IPS-18c (cell line): ENCODE results near the gene STX11.
"Not testable (repeated sequence)": the region's sequence is repeated elsewhere in the genome, so short reads cannot be mapped to it uniquely, and the experiment has no call there.

Experiments used
- H3K4me3 ChIP-seq: 2 replicates; pipeline ENCODE4 v1.7.0; 2013; ENCODE audit warnings: low read depth, mild to moderate bottlenecking, low read length, moderate library complexity; ENCODE audit not compliant: insufficient read depth
- H3K9me3 ChIP-seq: one replicate; pipeline ENCODE4 v1.6.1; 2013; ENCODE audit warnings: mild to moderate bottlenecking, low read length, moderate library complexity; ENCODE audit not compliant: control insufficient read depth, insufficient read depth

The STX11 gene

GRCh38 chr6:144158133-144158532 lies 7.8 kb downstream of the STX11 start:
- Histone ChIP-seq H3K4me3 (no peak overlapping the region), H3K9me3 (no peaks in the 10 kb centered on the region)

DNA sequence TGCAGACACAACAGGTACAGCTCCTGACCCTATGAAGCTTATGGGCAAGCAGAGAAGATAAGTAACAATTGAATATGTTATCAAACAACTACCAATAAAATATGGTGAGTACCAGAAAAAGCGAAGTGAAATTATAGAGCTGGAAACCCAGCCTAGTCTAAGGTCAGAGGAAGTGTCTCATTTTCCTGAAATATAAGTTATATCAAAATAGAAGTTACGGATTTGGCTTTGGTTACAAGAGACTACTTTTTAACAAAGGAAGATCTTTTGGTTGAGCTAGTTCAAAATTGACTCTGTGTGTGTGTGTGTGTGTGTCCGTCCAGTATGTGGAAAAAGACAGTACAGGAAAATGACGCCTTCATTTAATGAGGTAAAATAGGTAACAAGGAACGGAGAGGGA lies 8.9 kb downstream of the STX11 start:
- H3K9me3 ChIP-seq = no peaks in the 10 kb centered on the region

DNA sequence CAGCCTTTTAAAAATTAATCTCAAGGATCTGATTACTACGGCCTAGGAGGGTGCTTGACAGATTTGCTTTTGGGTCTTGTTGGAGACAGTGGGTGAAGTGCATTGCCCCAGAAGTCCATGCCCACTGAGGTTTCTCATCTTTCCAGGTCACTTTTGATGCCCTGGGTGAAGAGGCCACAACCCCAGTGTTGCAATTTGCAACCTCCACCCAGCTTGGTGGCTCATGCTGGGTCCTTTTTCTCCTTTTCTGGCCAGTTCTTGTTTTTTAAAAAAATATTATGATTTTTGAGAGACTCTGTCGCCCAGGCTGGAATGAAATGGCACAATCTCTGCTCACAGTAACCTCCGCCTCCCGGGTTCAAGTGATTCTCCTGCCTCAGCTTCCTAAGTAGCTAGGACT lies 9.4 kb downstream of the STX11 start:
- Histone ChIP-seq H3K4me3 (no peak overlapping the region), H3K9me3 (peaks cover 1% of the 10 kb centered on the region)

More for the DNA sequence above, 8.9 kb downstream of the STX11 start:
- no peak overlapping the region for H3K4me3 ChIP-seq

GRCh38 chr6:144160431-144161005 lies 10.2 kb downstream of the STX11 start:
- H3K4me3 ChIP-seq = no peak overlapping the region
- peaks cover 2% of the 10 kb centered on the region for H3K9me3 ChIP-seq

DNA sequence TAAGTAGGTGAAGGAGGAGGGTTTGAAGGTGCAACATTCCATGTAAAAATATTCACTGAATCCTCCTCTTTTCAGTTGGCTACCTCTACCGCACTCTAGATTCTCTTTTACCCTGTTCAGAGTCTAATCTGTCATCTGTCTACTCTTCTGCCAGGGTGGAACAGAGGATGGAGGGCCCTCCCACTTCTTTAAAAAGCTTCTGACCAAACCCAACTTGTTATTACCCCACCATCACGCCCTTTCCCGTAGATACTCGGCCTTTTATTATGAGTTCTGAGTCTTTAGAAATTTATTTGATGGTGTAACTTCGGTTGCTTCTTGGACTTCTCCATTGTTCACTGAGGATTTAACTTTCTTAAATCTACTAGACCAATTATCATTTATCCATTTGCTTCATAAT lies 11.7 kb downstream of the STX11 start:
- peaks cover 2% of the 10 kb centered on the region for H3K9me3 ChIP-seq
- no peak overlapping the region for H3K4me3 ChIP-seq

GRCh38 chr6:144162977-144163376 lies 12.7 kb downstream of the STX11 start:
- H3K9me3 ChIP-seq = peaks cover 2% of the 10 kb centered on the region
- H3K4me3 ChIP-seq = no peak overlapping the region

- Histone ChIP-seq H3K9me3 (peaks cover 2% of the 10 kb centered on the region), H3K4me3 (no peak overlapping the region)
These were observed 15.5 kb downstream of the STX11 start for GRCh38 chr6:144165784-144166183.

- Histone ChIP-seq H3K4me3 (no peak overlapping the region), H3K9me3 (peaks cover 2% of the 10 kb centered on the region)
These were observed 19.7 kb downstream of the STX11 start for GRCh38 chr6:144170044-144170443.

- no peak overlapping the region for H3K4me3 ChIP-seq
- peaks cover 2% of the 10 kb centered on the region for H3K9me3 ChIP-seq
These were observed 21.1 kb downstream of the STX11 start for GRCh38 chr6:144171406-144171805.

- peaks cover 2% of the 10 kb centered on the region for H3K9me3 ChIP-seq
- H3K4me3 ChIP-seq = no peak overlapping the region
These were observed 23.7 kb downstream of the STX11 start for GRCh38 chr6:144174006-144174405.

- H3K9me3 ChIP-seq = peaks cover 2% of the 10 kb centered on the region
These were observed 25.7 kb downstream of the STX11 start for GRCh38 chr6:144176043-144176442.

DNA sequence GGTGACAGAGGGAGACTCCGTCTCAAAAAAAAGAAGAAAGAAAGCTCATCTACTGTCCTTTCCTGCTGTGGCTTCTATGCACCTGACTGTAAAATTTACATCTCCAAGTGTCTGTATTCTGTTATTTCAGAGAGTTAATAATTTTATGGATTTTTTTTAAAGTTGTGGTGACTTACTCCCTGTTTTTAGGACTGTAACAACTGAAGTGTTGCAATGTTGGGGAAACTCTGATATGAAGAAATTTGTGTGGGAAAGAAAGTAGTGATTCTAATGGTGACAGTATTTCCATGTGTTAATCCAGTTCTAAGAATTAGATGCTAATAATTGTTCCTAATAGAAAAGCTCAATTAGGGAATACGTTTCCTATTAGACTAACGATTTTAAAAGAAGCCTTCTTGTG lies 27.4 kb downstream of the STX11 start:
- Histone ChIP-seq H3K9me3 (peaks cover 2% of the 10 kb centered on the region), H3K4me3 (no peak overlapping the region)

More at GRCh38 chr6:144176043-144176442, 25.7 kb downstream of the STX11 start:
- H3K4me3 ChIP-seq = no peak overlapping the region

GRCh38 chr6:144178323-144178722 lies 28.0 kb downstream of the STX11 start:
- H3K4me3 ChIP-seq = no peak overlapping the region
- no peaks in the 10 kb centered on the region for H3K9me3 ChIP-seq

- no peaks in the 10 kb centered on the region for H3K9me3 ChIP-seq
- no peak overlapping the region for H3K4me3 ChIP-seq
These were observed 28.9 kb downstream of the STX11 start for GRCh38 chr6:144179237-144179636.

- Histone ChIP-seq H3K4me3 (no peak overlapping the region), H3K9me3 (no peaks in the 10 kb centered on the region)
These were observed 29.5 kb downstream of the STX11 start for GRCh38 chr6:144179828-144180227.

- not testable (repeated sequence) for H3K9me3 ChIP-seq, H3K4me3 ChIP-seq
These were observed 30.0 kb downstream of the STX11 start for GRCh38 chr6:144180354-144180753.

GRCh38 chr6:144181639-144182038 lies 31.3 kb downstream of the STX11 start:
- Histone ChIP-seq H3K9me3 (no peaks in the 10 kb centered on the region), H3K4me3 (no peak overlapping the region)

GRCh38 chr6:144184186-144184585 lies 33.9 kb downstream of the STX11 start:
- not testable (repeated sequence) for H3K4me3 ChIP-seq, H3K9me3 ChIP-seq

GRCh38 chr6:144185133-144185836 lies 35.0 kb downstream of the STX11 start:
- Histone ChIP-seq H3K4me3 (no peak overlapping the region), H3K9me3 (no peaks in the 10 kb centered on the region)
